Stimulated activated CD8-positive, alpha-beta memory T cell treated with anti-CD3 and anti-CD28 coated beads, Interleukin-4, amount 100 ng/mL, for 1 hour (primary cell): ENCODE data around the gene CDC73.
"Not testable (repeated sequence)": the region's sequence is repeated elsewhere in the genome, so short reads cannot be mapped to it uniquely, and the experiment has no call there.

ENCODE experiments used
- DNase-seq, 2 donors: peaks; one replicate each; pipeline ENCODE4 v3.0.0-alpha.2; 2020; ENCODE audit warnings: low read depth in 2 of 2, low spot score in 1 of 2

Gene CDC73

DNA sequence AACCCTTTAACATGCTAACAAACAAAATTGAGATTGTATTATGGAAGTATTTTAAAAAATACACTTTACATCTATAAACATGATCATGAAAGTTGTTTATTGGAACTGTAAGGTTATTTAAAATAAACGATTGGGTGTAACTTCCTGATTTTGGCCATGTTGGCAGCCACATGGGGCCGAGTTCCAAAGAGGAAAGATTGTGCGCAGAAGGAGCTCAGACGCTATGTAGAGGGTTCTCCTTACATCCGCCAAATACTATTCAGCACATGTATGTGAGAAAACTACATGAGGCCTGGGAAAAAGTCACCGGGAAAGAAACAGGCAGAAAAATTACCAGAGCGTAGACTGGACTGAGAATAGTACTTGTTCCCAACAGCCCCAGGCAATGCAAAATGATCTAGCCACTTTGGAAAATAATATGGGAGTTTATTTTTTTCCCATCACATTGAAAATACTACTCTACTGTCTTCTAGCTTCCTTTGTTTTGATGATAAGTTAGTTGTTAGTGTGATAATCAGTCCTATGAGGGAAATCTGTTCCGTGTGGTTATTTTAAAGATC, 100.3 kb downstream of the CDC73 start:
- DNase-seq = no peak

DNA sequence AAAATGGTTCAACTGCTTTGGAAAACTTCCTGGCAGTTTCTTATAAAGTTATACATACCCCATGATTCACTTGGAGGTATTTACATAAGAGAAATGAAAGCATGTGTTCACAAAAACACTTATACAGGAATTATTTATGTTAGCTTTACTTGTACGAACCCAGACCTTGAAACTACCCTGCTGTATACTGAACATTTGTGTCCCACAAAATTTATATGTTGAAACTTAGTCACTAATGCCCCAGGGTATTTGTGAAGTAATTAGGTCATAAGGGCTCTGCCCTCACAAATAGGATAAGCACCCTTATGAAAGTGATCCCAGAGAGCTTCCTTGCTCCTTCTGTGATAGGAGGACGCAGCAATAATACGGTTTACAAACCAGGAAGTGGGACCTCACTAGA, 107.3 kb downstream of the CDC73 start:
- no peak for DNase-seq

DNA sequence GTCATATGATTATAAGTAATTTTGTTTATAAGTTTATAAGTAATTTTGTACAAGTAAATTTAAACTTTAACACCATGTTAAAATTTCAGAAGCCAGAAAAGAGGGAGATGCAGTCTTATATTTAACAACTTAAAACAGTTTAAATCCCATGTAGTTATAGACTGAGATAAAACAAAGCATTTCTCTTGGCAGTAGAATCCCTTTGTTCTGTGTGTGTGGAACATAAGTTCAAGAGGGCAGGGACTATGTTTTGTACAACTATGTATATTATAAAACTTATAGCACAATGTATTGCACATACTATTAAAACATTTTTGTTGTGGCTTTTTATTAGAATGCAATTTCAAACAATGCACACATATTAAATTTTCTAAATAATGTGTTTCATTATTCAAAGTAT, 109.3 kb downstream of the CDC73 start:
- DNase-seq = not testable (repeated sequence)

DNA sequence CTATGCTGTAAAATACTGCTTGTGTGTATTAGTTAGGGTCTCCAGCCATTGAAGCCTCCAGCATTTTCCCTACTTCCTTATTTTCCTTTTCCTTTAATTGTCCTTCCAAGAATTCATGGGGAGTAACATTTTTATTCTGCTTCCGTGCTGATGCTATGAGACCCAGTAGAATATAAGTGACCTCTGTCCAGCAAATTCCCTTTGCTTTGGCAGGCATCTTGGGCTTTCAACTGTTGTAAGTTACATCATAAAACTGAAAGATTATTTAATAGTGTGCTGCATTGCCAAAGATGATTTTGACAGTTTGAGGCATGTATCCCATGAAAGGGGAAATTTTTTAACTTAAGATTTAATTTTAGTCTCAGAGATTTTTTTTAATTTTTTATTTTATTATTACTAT, 112.7 kb downstream of the CDC73 start:
- DNase-seq = no peak

DNA sequence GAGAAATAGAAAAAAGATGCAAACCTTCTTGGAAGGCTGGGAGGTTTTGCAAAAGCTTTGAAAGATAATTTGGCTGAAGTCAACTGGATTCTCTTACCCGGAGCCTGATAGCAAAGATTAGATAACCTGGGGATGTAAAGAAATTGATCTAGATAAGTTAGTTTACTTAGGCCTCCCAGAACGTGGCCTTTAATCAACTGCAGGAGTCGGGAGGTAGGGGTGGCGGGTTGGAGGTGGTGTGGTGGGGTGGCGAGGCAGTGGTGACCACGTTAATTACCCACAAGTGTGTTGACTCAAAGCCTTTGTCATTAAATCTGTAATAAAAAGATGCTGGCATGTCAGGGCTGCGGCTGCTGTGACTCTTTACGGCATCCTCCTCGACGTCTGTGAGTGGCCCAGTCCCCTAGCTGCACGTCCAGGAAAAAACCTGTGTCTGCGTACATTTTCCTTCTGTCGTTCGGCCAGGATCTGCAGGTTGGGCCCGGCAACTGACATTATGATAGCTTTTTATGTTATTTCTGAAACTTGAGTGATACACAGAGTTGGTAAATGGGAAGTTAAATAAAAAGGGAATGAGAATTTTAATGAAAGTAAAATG, 115.6 kb downstream of the CDC73 start:
- DNase-seq = no peak

DNA sequence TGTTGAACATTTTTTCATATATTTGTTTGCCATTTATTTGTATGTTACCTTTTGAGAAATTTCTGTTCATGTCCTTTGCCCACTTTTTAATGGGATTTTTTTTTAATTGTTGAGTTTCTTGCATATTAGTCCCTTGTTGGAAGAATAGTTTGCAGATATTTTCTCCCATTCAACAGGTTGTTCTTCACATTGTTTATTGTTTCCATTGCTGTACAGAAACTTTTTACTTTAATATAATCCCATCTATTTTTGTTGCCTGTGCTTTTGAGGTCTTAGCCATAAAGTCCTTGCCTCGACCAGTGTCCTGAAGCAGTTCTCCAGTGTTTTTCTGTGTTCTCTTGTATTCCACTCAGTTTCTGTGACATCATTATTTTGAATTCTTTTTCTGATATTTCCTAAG, 118.8 kb downstream of the CDC73 start:
- DNase-seq = no peak

DNA sequence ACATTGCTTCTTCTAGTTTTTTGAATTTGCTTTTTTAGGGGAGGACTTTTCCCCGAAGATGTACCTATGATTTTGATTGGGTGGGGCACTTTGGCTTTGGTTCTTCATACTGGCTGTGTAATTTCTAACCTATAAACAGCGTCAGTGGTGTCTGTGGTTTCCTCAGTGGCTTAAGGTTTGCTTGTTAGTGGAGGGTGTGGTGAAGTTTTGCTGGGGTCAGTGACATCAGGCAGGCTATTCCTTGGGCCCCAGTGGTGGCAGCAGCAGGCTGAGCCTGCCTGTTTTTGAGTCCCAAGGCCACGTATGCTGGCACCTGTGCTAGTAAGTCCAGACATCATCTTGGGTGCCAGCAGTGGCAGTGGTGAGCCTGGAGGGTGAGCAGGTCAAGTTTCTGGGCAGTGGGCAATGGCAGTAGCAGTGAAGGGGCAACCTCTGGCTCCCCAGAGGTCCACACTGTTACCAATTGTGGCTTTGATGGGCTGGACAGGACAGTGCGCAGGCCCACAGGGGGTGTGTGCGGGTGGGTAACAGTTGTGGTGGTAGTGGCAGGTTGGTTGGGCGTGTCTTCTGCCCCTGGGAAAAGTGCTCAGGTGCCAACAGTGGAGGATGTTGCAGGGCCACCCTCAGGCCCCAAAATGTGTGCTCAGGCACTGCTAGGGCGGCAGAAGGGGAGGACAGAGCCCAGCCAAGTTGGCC, 119.4 kb downstream of the CDC73 start:
- no peak for DNase-seq

DNA sequence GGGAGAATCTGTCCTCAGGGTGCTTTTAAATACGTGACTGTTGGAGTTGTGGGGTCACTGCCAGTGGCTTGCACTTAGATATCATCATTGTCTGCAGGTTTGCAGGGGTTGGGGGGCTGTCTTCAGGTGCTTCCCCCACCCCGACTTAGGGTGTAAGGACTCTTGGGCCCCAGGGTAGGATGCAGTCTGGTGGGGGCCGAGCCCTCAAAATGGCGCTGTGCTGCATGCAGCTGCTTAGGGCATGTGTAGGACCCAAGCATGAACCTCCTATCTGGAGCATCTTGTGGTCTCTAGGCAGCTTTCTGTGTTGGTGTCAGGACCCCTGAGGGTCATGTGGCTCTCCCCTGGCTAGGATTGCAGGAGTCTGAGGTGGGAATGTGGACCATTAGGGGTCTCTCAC, 120.2 kb downstream of the CDC73 start:
- DNase-seq = no peak

DNA sequence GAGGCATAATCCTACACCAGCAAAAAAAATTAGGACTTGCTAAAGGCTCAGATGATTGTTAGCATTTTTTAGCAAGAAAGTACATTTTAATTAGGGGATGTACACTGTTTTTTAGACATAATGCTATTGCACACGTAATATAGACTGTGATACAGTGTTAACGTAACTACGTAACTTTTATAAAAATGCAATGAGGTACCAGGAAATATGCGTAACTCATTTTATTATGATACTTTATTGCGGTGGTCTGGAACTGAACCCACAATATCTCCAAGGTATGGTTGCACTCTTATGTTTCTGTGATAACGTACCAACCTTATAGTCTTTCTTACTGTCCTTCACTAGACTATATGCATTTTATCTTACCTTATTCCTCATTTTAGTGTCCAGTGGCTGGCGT, 127.4 kb downstream of the CDC73 start:
- no peak for DNase-seq

DNA sequence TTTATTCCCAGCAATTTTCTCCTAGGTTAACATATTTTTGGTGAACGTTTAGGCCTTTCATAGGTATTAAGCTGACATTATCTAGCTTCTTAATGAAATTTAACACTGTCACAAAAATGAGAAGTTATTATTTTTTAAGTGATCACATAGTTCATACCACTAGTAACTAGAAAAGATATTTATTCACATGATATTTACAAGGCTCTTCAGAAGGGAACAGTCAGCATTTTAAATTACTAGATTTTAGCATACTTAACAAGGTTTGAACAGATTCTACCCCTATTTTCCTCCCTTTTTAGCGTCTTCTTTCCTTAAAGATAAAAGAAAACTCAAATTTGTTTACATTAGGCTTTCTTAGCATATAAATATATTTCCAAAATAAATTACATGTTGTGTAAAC, 130.1 kb downstream of the CDC73 start:
- DNase-seq = no peak

DNA sequence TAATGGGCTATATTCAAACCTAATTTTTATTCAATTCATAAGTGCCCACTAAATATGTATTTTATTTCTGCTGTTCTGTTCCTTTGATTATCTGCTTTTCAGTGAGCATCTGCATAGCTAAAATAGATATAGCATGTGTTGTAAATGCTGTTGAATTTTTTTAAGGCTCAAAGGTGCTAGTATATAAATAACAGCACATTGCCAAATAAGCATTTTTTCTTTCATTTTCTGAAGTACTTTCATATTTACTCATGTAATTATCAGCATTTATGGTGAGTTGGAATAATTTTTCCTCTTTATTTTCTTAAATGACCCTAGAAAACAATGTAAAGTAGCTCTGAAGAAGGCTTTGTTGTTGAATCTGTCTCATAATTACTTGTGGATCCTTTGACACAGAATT, 134.2 kb downstream of the CDC73 start:
- DNase-seq = no peak

DNA sequence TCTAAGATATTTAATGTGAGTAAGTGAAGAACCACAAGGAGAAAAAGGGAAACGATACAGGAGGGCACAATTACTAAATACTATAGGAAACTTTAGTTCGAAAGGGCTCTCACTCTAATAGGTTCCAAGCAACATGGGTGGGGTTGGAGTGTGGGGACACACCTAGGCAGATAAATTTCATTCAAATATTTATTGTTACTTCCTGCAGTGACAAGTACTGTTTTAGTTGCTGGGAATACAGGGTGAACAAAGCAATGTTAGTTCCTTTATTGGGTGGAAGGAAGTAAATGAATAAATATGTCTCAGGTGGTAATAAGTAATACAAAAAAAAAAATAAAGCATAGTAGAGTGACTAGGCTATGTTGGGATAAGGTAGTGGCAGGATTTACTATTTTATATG, 137.8 kb downstream of the CDC73 start:
- DNase-seq = no peak

DNA sequence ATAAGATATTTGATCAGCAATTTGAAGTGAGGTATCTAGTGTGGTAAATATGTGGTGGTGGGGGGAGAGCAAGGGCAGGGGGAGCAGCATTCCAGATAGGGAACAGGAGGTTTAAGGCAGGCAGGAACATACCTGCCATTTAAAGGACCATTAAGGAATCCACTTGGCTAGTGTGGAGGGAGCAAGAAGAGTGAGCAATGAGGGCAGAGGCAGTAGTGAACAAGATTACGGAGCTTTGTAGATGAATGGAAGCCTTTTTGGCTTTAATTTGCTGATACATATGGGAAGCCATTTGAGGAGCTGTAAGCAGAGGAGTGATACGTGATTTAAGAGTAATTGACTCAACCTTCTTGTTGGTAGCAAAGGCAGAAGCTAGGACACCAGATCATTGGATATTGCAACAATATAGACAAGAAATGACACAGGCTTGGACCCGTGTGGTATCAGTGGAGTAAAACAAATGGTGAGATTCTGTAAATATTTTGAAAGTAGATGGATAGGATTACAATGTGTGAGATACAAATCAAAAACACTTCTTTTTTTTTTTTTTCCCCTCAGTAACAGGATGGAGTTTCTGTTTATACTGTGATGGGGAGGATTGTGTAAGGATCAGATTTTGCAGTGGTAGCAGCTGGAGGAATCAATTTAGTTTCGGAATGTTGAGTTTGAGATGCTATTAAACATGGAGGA, 138.4 kb downstream of the CDC73 start:
- DNase-seq = no peak

DNA sequence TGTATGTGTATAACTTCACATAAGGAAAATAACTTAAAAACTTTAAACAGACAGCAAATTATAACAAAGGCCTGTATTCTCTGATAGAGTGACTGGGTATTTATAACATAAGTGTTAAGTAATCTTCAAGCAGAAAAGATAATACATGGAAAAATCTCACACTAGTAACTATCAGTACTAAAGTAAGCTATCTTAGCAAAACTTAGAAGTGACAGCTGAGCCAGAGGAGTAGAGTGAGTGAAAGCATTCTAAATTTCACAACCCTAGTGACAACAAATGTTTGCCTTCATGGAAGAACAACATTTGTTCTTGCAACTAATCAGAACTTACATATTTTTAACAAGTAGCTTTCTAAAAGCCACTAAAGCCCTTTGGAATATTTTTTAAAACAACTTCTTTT, 139.1 kb downstream of the CDC73 start:
- DNase-seq = no peak

DNA sequence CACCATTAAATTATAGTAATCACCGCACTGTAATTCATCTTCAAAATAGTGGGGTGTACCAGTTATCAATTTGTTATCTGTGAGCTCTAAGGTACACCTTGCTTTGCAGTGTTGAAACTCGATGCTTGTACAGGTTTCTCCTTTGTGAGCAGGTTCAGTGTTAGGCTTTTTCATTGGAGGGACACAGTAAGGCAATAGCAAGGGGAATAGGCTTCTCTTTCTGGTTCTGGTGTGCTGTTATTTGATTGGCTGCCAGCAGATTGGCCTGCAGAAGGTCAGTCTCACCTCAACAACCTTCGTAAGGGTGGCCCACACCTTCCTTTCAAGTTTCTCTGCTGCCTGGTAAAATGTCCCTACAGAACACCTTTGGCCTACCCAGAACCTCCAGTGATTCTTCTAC, 140.8 kb downstream of the CDC73 start:
- DNase-seq = no peak

DNA sequence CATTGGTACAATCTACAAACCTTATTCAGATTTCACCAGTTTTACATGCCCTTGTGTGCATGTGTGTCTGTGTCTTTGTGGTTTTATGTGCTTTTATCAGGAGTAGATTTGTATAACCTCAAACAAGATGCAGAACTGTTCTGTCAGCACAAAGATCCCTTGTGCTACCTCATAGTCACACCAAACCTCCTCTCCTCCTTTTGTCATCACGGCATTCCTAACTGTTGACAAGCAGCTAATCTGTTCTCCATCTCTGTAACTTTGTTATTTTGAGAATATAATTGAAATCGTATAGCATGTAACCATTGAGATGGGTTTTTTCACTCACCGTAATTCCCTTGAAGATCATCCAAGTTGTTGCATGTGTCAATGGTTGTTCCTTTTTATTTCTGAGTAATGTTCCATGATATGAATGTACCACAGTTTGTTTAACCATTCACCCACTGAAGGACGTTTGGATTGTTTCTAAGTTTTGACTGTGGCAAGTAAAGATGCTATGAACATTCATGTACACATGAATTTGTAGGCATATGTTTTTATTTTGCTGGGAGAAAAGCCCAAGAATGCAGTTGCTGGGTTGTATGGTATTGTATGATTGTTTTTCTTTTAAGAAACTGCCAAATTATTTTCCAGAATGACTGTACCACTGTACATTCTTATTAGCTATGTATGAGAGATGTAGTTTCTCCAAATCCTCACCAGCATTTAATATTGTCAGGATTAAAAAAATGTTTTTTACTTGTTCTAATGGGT, 142.7 kb downstream of the CDC73 start:
- no peak for DNase-seq

DNA sequence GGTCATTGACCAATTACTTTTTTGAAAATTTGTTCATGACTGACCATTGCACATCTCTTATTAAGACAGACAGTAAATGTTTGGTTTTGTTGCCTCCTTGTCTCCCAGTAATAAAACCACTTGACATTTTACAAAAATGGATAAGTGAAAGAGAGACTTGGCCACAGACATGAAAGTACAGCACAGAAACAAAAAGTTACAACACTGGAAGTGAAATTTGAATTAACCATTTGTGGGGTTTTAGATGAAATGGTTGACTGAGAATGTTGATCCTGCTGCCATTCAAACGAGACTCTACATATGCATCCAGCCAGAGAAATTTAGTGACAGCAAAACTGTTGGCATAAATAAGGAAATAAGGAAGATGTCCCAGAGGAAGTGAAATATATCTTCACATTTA, 143.9 kb downstream of the CDC73 start:
- no peak for DNase-seq

DNA sequence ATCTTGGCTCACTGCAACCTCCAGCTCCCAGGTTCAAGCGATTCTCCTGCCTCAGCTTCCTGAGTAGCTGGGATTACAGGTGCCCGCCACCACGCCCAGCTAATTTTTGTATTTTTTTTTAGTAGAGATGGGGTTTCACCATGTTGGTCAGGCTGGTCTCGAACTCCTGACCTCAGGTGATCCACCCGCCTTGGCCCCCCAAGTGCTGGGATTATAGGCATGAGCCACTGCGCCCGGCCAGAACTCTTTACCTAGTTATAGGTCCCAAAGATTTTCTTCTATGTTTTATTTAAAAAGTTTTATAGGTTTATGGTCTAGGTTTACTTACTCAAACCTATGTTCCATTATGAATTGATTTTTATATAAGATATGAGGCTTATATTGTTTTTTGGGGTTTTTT, 145.0 kb downstream of the CDC73 start:
- DNase-seq = not testable (repeated sequence)

DNA sequence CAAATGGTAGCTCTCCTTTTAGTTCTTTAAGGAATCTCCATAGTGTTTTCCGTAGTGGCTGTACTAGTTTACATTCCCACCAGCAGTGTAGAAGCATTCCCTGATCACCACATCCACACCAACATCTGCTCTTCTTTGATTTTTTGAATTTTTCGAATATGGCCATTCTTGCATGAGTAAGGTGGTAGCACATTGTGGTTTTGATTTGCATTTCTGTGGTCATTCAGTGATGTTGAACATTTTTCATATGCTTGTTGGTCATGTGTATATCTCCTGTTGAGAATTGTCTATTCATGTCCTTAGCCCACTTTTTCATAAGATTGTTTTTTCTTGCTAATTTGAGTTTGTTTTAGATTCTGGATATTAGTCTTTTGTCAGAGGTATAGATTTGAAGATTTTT, 149.2 kb downstream of the CDC73 start:
- DNase-seq = no peak

DNA sequence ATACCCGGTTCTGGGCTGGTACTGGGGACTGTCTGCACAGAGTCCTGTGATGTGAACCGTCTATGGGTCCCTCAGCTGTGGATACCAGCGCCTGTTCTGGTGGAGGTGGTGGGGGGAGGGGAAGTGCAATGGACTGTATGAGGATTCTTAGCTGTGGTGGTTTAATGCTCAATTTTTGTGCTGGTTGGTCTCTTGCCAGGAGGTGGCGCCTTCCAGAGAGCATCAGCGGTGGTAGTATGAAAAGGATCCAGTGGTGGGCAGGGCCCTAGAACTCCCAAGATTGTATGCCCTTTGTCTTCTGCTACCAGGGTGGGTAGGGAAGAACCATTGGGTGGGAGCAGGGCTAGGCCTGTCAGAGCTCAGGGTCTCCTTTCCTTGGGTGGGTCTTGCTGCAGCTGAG, 153.9 kb downstream of the CDC73 start:
- DNase-seq = no peak

DNA sequence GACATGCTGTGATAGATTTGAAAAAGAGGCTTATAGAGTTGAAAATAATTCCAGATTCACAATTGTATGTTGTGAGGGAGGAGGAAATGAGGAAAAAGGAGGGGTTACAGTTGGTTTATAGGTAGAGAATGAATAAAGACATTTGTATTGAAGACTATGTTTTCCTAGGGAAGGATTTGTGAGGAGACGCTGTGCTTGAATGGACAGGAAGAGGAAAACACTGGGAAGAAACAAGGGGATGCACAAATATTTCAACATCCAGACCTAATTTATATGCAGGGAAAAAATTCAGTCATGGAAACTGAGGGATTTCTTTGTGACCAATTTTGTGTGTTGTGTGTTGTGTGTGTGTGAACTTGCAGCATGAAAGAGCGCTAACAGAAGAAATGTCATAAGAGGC, 157.1 kb downstream of the CDC73 start:
- no peak for DNase-seq

DNA sequence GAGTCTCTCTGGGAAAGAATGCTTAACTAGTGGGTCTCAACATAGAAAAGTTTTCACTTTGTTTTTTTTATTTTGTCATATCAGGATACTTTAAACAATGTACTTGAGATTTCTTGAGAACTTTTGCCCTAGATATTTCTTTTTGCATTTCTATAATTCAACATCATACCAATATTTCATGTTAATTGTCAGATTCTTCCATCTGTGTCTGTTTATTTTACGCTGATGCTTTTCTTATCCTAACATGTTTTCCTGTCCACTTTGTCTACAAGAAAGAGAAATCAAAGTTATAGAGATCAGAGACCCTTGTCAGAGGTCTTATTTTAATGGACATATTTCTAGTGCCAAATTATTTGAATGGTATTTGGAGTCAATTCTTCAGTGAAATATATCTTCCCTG, 160.1 kb downstream of the CDC73 start:
- DNase-seq = no peak
